Hypothalamus (tissue), 51 donors: Measurements from ENCODE around the gene HAX1.
A peak's percentile ranks its signal among the peaks of the same experiment; 100 is the strongest.
"Not testable (repeated sequence)": the region's sequence is repeated elsewhere in the genome, so short reads cannot be mapped to it uniquely, and the experiment has no call there.

Experiments
- DNase-seq, 51 donors: peaks; one replicate each; lab custom pipeline; 2025; lab: John Stamatoyannopoulos, UW

HAX1 gene

GRCh38 chr1:154272999-154273563, 652 bp downstream of the HAX1 start:
- DNase-seq = peak in 1 of 51 donors; percentile 32

- DNase-seq = no peak
These were observed 4.4 kb downstream of the HAX1 start for GRCh38 chr1:154276797-154277196.

GRCh38 chr1:154287591-154287990, 15.2 kb downstream of the HAX1 start:
- DNase-seq = not testable (repeated sequence)

- DNase-seq = no peak
These were observed 16.2 kb downstream of the HAX1 start for GRCh38 chr1:154288661-154289060.

- peak in 1 of 51 donors; percentile 21 for DNase-seq
These were observed 18.5 kb downstream of the HAX1 start for GRCh38 chr1:154290921-154291320.

- DNase-seq = no peak
These were observed 23.2 kb downstream of the HAX1 start for GRCh38 chr1:154295408-154296235.

GRCh38 chr1:154301582-154301981, 29.2 kb downstream of the HAX1 start:
- DNase-seq = no peak

- DNase-seq = peak in 2 of 51 donors; percentile 5 to 12
These were observed 32.4 kb downstream of the HAX1 start for GRCh38 chr1:154304664-154305337.

GRCh38 chr1:154306151-154306550, 33.7 kb downstream of the HAX1 start:
- DNase-seq = no peak

GRCh38 chr1:154307670-154308270, 35.3 kb downstream of the HAX1 start:
- not testable (repeated sequence) for DNase-seq

GRCh38 chr1:154309136-154309535, 36.7 kb downstream of the HAX1 start:
- DNase-seq = not testable (repeated sequence)

GRCh38 chr1:154312229-154313065, 40.0 kb downstream of the HAX1 start:
- not testable (repeated sequence) for DNase-seq

GRCh38 chr1:154313066-154313356, 40.6 kb downstream of the HAX1 start:
- DNase-seq = no peak

GRCh38 chr1:154314226-154314625, 41.8 kb downstream of the HAX1 start:
- not testable (repeated sequence) for DNase-seq

GRCh38 chr1:154316704-154317103, 44.3 kb downstream of the HAX1 start:
- DNase-seq = no peak

- no peak for DNase-seq
These were observed 46.0 kb downstream of the HAX1 start for GRCh38 chr1:154318386-154318785.

- no peak for DNase-seq
These were observed 48.6 kb downstream of the HAX1 start, which contains the start of gene AQP10 for GRCh38 chr1:154320882-154321608. Gene AQP10, plus strand, starts transcription at chr1:154321093. Its CDS starts 63 bp downstream, at chr1:154321156.

GRCh38 chr1:154321609-154321934, 49.1 kb downstream of the HAX1 start:
- DNase-seq = not testable (repeated sequence)

GRCh38 chr1:154323493-154323892, 51.1 kb downstream of the HAX1 start:
- DNase-seq = no peak

- DNase-seq = no peak
These were observed 51.8 kb downstream of the HAX1 start for GRCh38 chr1:154324241-154324640.
